Astrocyte (in vitro differentiated cells and primary cell): ENCODE results near the gene ATP1A3. TPM values are rescaled to one million over a fixed set of nuclear protein-coding genes. Genes with fewer than 3 reads are reported as not detected.

Experiments
- DNase-seq: peaks from one replicate; pipeline ENCODE4 v3.0.0-alpha.2; 2010; ENCODE audit warnings: low read depth
- FAIRE-seq: peaks from 2 replicates; lab custom pipeline; 2011; peaks lifted over from hg19 to GRCh38; lab: Jason Lieb, UNC
- H2AFZ ChIP-seq: 2 replicates; pipeline ENCODE4 v1.6.0; 2012; ENCODE audit warnings: low read depth, low read length, inconsistent platforms
- H3K27ac ChIP-seq: 2 replicates; pipeline ENCODE4 v1.5.1; 2011; ENCODE audit warnings: low read depth, low read length, inconsistent platforms
- H3K27me3 ChIP-seq: 2 replicates; pipeline ENCODE4 v1.6.0; 2011; ENCODE audit warnings: low read length, inconsistent platforms; ENCODE audit not compliant: insufficient read depth
- H3K36me3 ChIP-seq: 2 replicates; pipeline ENCODE4 v1.5.1; 2011; ENCODE audit warnings: low read length, inconsistent platforms; ENCODE audit not compliant: insufficient read depth
- H3K4me1 ChIP-seq: 2 replicates; pipeline ENCODE4 v1.5.1; 2011; ENCODE audit warnings: low read length, inconsistent platforms; ENCODE audit not compliant: insufficient read depth
- H3K4me2 ChIP-seq: 2 replicates; pipeline ENCODE4 v1.6.0; 2012; ENCODE audit warnings: low read length, inconsistent platforms
- H3K4me3 ChIP-seq: 2 replicates; pipeline ENCODE4 v1.5.1; 2011; ENCODE audit warnings: low read depth, mild to moderate bottlenecking, low read length, inconsistent platforms; ENCODE audit not compliant: insufficient read depth
- H3K79me2 ChIP-seq: 2 replicates; pipeline ENCODE4 v1.6.0; 2012; ENCODE audit warnings: mild to moderate bottlenecking, low read length, inconsistent platforms; ENCODE audit not compliant: insufficient read depth
- H3K9ac ChIP-seq: 2 replicates; pipeline ENCODE4 v1.6.0; 2012; ENCODE audit warnings: mild to moderate bottlenecking, low read length, inconsistent platforms
- H3K9me3 ChIP-seq: 2 replicates; pipeline ENCODE4 v1.5.1; 2012; ENCODE audit warnings: low read depth, mild to moderate bottlenecking, low read length, inconsistent platforms; ENCODE audit not compliant: insufficient read depth
- H4K20me1 ChIP-seq: 2 replicates; pipeline ENCODE4 v1.6.0; 2012; ENCODE audit warnings: low read length, inconsistent platforms; ENCODE audit not compliant: insufficient read depth
- H3K27ac Mint-ChIP-seq: one replicate; pipeline ENCODE4 v1.8.0; 2021; ENCODE audit warnings: mild to moderate bottlenecking, mixed read lengths; ENCODE audit not compliant: unreplicated experiment
- H3K27me3 Mint-ChIP-seq: one replicate; pipeline ENCODE4 v1.8.0; 2021; ENCODE audit warnings: low read depth, mixed read lengths; ENCODE audit not compliant: unreplicated experiment
- H3K36me3 Mint-ChIP-seq: one replicate; pipeline ENCODE4 v1.8.0; 2021; ENCODE audit warnings: low read depth, mixed read lengths; ENCODE audit not compliant: unreplicated experiment
- H3K4me1 Mint-ChIP-seq: one replicate; pipeline ENCODE4 v1.8.0; 2021; ENCODE audit warnings: low read depth, mixed read lengths; ENCODE audit not compliant: unreplicated experiment
- H3K4me3 Mint-ChIP-seq: one replicate; pipeline ENCODE4 v1.8.0; 2021; ENCODE audit warnings: mild to moderate bottlenecking, moderate library complexity, mixed read lengths; ENCODE audit not compliant: unreplicated experiment
- H3K9me3 Mint-ChIP-seq: one replicate; pipeline ENCODE4 v1.8.0; 2021; ENCODE audit warnings: mild to moderate bottlenecking, mixed read lengths; ENCODE audit not compliant: unreplicated experiment
- EZH2 ChIP-seq: IDR thresholded peaks from 2 replicates; pipeline ENCODE4 v1.6.1; 2012; ENCODE audit warnings: mild to moderate bottlenecking, low read length, inconsistent platforms; ENCODE audit not compliant: insufficient read depth
- total RNA-seq: library from RNA; stranded (reverse); gene quantifications from 2 replicates; pipeline ENCODE4 v1.2.1, GENCODE V29; 2021
- TF ChIP-seq, protein P1 (sequence below): IDR thresholded peaks from 2 replicates; pipeline ENCODE4 v1.5.1; 2011; ENCODE audit warnings: low read depth, mild to moderate bottlenecking, inconsistent platforms, low read length, moderate library complexity; ENCODE audit not compliant: insufficient read depth

Gene ATP1A3
- total RNA-seq, 1 donor from 2014 or later = 3.4 TPM

DNA sequence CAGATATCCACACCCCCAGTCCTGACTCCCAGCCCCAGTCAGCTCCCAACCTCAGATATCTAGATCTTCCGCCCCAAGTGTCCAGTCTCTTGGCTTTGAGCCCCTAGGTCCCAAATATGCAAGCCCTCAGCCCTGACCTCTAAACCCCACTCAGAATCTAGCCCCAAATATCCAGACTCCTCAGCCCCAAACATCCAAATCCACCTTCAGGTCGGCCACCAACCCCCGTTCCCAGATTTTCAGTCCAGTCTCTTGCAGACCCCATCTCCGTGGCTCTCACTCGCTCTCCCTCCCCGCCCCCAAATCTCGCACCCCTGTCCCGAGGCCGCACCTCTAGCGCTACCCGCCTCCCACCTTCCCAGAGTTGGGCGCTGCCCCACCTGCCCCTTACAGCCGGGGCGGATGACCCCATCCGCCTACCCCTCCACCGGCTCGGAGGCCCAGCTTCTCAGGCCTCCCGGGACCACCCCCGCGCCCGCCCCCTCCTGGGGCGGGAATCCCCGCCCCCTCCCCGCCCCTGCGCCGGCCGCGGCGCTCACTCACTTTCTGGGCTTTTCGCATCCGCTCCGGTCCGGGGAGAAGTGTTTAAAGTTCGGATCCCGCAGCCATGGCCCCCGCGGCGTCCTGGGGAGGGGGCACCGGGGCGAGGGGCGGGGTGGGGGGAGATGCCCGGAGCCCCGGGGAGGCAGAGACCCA is 66.4 kb downstream of the ATP1A3 start:
- Mint-ChIP-seq H3K4me3 (peak overlapping the region; percentile 78), H3K27me3 (peaks cover 40% of the 10 kb centered on the region)
- no peak for FAIRE-seq

DNA sequence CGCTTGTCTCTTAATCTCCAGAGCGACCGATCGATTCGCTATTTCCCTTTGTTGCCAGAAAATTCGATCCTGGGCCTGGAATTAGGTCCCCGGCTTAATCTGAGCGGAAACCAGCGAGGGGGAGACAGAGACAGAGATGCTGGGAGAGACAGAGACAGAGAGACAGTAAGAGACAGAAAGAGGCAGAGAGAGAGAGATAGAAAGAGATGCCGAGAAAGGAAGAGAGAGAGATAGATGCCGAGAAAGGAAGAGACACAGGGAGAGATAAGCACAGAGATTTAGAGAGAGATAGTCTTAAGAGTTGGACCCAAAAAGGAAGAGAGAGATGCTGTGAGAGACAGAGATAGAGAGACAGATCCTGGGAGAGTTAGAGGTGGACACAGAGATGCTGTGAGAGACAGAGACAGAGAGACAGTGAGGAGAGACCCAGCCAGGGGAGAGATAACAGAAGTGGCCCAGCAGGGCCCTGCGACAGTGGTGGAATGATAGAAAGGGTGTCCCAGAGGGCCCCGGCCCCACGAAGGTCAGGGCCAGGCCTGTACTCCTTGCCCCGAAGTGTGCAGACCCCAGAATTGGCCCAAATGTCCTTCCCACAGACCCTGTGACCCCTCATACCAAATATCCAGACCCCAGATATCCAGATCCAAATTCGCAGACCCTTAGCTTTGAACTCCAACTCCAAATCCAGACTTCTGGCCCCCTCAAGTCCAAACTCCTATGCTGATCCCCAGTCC is 67.1 kb downstream of the ATP1A3 start:
- peaks cover 3% of the 10 kb centered on the region for H3K4me1 Mint-ChIP-seq
- no peak overlapping the region for H3K4me3 ChIP-seq
- H3K4me3 Mint-ChIP-seq = no peak overlapping the region
- peaks cover 44% of the 10 kb centered on the region for H3K27me3 Mint-ChIP-seq
- H3K9me3 Mint-ChIP-seq = peaks cover 10% of the 10 kb centered on the region
- DNase-seq (no peak), FAIRE-seq (no peak)
- H3K4me1 ChIP-seq = no peaks in the 10 kb centered on the region
- H3K9me3 ChIP-seq = peaks cover 7% of the 10 kb centered on the region
- no peak overlapping the region for H3K9ac ChIP-seq
- H3K27ac Mint-ChIP-seq = no peak overlapping the region
- H3K27ac ChIP-seq = no peak overlapping the region
- peaks cover 2% of the 10 kb centered on the region for H3K36me3 Mint-ChIP-seq
- H3K36me3 ChIP-seq = no peaks in the 10 kb centered on the region
- H3K4me2 ChIP-seq = no peak overlapping the region
- H3K27me3 ChIP-seq = peaks cover 81% of the 10 kb centered on the region
- no peaks in the 10 kb centered on the region for H3K79me2 ChIP-seq
- no peak overlapping the region for H2AFZ ChIP-seq
- H4K20me1 ChIP-seq = peaks cover 24% of the 10 kb centered on the region
- TF ChIP-seq EZH2 = peak; percentile 22
- TF ChIP-seq, protein P1, sequence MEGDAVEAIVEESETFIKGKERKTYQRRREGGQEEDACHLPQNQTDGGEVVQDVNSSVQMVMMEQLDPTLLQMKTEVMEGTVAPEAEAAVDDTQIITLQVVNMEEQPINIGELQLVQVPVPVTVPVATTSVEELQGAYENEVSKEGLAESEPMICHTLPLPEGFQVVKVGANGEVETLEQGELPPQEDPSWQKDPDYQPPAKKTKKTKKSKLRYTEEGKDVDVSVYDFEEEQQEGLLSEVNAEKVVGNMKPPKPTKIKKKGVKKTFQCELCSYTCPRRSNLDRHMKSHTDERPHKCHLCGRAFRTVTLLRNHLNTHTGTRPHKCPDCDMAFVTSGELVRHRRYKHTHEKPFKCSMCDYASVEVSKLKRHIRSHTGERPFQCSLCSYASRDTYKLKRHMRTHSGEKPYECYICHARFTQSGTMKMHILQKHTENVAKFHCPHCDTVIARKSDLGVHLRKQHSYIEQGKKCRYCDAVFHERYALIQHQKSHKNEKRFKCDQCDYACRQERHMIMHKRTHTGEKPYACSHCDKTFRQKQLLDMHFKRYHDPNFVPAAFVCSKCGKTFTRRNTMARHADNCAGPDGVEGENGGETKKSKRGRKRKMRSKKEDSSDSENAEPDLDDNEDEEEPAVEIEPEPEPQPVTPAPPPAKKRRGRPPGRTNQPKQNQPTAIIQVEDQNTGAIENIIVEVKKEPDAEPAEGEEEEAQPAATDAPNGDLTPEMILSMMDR = no peak

More for the DNA sequence above, 66.4 kb downstream of the ATP1A3 start:
- Mint-ChIP-seq H3K9me3 (peaks cover 10% of the 10 kb centered on the region), H3K4me1 (peaks cover 4% of the 10 kb centered on the region), H3K27ac (no peak overlapping the region), H3K36me3 (peaks cover 2% of the 10 kb centered on the region)
- H3K4me2 ChIP-seq = peak overlapping the region; percentile 89
- DNase-seq = no peak
- H3K9ac ChIP-seq = peak overlapping the region; percentile 43
- no peaks in the 10 kb centered on the region for H3K36me3 ChIP-seq
- no peak overlapping the region for H3K27ac ChIP-seq
- H3K27me3 ChIP-seq = peaks cover 83% of the 10 kb centered on the region
- H3K4me1 ChIP-seq = no peaks in the 10 kb centered on the region
- peaks cover 9% of the 10 kb centered on the region for H3K9me3 ChIP-seq
- TF ChIP-seq, protein P1 = no peak
- peak; percentile 43 for TF ChIP-seq EZH2
- H2AFZ ChIP-seq = peak overlapping the region; percentile 69
- peaks cover 20% of the 10 kb centered on the region for H4K20me1 ChIP-seq
- no peaks in the 10 kb centered on the region for H3K79me2 ChIP-seq
- H3K4me3 ChIP-seq = peak overlapping the region; percentile 33
